ENCODE results near the gene APLF. TPM values are rescaled to one million over a fixed set of nuclear protein-coding genes. Genes with fewer than 3 reads are reported as not detected.

The APLF gene
- total RNA-seq, 1 experiment from 2014 or later, result 5.5 TPM

DNA sequence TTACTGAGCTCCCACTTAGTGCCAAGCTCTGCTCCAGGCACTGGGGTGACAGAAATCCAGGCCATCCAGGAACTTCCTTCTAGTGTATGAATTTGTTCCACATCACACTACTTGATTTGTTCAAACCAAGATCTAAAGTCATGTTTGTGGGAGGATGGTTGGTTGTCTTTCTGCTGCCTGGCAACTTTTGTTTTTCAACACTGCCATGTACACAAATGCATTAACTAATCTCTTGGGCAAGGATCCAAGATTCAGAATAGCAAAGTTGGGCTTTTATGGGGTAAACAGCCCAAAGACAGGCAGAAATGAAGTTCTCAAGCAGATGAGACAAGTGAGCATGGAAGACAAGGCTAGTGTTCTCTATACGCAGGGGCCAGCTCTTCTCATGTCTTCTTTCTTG is 122.6 kb downstream of the APLF start:
- no peak for TF ChIP-seq EZH2 (IDR thresholded peaks at IDR 0.05; ENCODE audit: borderline replicate concordance, low read depth, low read length, poor library complexity, severe bottlenecking)
- TF ChIP-seq, protein P1, sequence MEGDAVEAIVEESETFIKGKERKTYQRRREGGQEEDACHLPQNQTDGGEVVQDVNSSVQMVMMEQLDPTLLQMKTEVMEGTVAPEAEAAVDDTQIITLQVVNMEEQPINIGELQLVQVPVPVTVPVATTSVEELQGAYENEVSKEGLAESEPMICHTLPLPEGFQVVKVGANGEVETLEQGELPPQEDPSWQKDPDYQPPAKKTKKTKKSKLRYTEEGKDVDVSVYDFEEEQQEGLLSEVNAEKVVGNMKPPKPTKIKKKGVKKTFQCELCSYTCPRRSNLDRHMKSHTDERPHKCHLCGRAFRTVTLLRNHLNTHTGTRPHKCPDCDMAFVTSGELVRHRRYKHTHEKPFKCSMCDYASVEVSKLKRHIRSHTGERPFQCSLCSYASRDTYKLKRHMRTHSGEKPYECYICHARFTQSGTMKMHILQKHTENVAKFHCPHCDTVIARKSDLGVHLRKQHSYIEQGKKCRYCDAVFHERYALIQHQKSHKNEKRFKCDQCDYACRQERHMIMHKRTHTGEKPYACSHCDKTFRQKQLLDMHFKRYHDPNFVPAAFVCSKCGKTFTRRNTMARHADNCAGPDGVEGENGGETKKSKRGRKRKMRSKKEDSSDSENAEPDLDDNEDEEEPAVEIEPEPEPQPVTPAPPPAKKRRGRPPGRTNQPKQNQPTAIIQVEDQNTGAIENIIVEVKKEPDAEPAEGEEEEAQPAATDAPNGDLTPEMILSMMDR (conservative IDR thresholded peaks at IDR 0.05; ENCODE audit: low read depth, low read length), result no peak
- POLR2A ChIA-PET (ENCODE audit: low non-redundant PET), result no interaction called here
- H3K27me3 ChIP-seq (replicated peaks; ENCODE audit: insufficient read depth, low read depth, low read length, poor library complexity), result no peaks in the 10 kb centered on the region
- H3K27ac ChIP-seq (ENCODE audit: low read depth, low read length, poor library complexity, severe bottlenecking), result no peak overlapping the region
- CTCF ChIA-PET, result no interaction called here
- peak; percentile 39 for DNase-seq (ENCODE audit: low spot score)
- intact Hi-C loops (cut with micrococcal nuclease; ENCODE audit: unreplicated experiment), result no loop called here
- BruUV-seq (replicated peaks), result no TSS peak
- H3K9me3 ChIP-seq (ENCODE audit: low read depth, low read length, poor library complexity, severe bottlenecking), result no peaks in the 10 kb centered on the region
- H3K4me3 ChIP-seq (ENCODE audit: low read depth, low read length, poor library complexity, severe bottlenecking), result no peak overlapping the region
- peaks cover 19% of the 10 kb centered on the region for H3K4me1 ChIP-seq (ENCODE audit: insufficient read depth, low read length, poor library complexity, severe bottlenecking)
- no peaks in the 10 kb centered on the region for H3K36me3 ChIP-seq (ENCODE audit: insufficient read depth, low read length, poor library complexity, severe bottlenecking)

DNA sequence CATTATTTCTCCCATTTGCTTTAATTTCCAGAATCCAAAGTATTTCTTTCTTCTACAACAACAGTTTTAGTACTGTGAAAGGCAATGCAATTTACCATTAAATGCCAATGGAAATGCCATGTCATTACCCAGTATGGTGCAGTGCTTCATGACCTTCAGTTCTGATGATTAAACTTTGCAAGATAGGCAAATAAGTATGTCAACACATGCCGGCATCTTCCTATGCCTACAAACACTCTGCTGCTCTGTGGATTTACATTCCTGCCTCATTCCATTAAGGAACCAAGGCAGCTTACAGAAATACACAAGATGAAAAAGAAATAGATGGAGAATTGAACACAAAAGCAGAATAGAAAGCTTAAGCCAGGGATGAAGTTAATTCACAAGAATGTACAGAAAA is 123.3 kb downstream of the APLF start:
- no TSS peak for BruUV-seq (replicated peaks)
- H3K4me3 ChIP-seq (ENCODE audit: low read depth, low read length, poor library complexity, severe bottlenecking), result no peak overlapping the region
- CTCF ChIA-PET, result no interaction called here
- H3K4me1 ChIP-seq (ENCODE audit: insufficient read depth, low read length, poor library complexity, severe bottlenecking), result peaks cover 24% of the 10 kb centered on the region
- no peaks in the 10 kb centered on the region for H3K36me3 ChIP-seq (ENCODE audit: insufficient read depth, low read length, poor library complexity, severe bottlenecking)
- no peaks in the 10 kb centered on the region for H3K9me3 ChIP-seq (ENCODE audit: low read depth, low read length, poor library complexity, severe bottlenecking)
- no peak overlapping the region for H3K27ac ChIP-seq (ENCODE audit: low read depth, low read length, poor library complexity, severe bottlenecking)
- TF ChIP-seq EZH2 (IDR thresholded peaks at IDR 0.05; ENCODE audit: borderline replicate concordance, low read depth, low read length, poor library complexity, severe bottlenecking), result no peak
- TF ChIP-seq, protein P1 (conservative IDR thresholded peaks at IDR 0.05; ENCODE audit: low read depth, low read length), result no peak
- H3K27me3 ChIP-seq (replicated peaks; ENCODE audit: insufficient read depth, low read depth, low read length, poor library complexity), result no peaks in the 10 kb centered on the region
- no peak for DNase-seq (ENCODE audit: low spot score)
- intact Hi-C loops (cut with micrococcal nuclease; ENCODE audit: unreplicated experiment), result no loop called here
- POLR2A ChIA-PET (ENCODE audit: low non-redundant PET), result no interaction called here

GRCh38 chr2:68591225-68591624 is 123.8 kb downstream of the APLF start:
- TF ChIP-seq, protein P1 (conservative IDR thresholded peaks at IDR 0.05; ENCODE audit: low read depth, low read length), result no peak
- TF ChIP-seq EZH2 (IDR thresholded peaks at IDR 0.05; ENCODE audit: borderline replicate concordance, low read depth, low read length, poor library complexity, severe bottlenecking), result no peak
- intact Hi-C loops (cut with micrococcal nuclease; ENCODE audit: unreplicated experiment), result no loop called here
- BruUV-seq (replicated peaks), result no TSS peak
- Histone ChIP-seq H3K27me3 (replicated peaks; ENCODE audit: insufficient read depth, low read depth, low read length, poor library complexity) (no peaks in the 10 kb centered on the region), H3K9me3 (ENCODE audit: low read depth, low read length, poor library complexity, severe bottlenecking) (no peaks in the 10 kb centered on the region), H3K36me3 (ENCODE audit: insufficient read depth, low read length, poor library complexity, severe bottlenecking) (no peaks in the 10 kb centered on the region), H3K27ac (ENCODE audit: low read depth, low read length, poor library complexity, severe bottlenecking) (no peak overlapping the region), H3K4me1 (ENCODE audit: insufficient read depth, low read length, poor library complexity, severe bottlenecking) (peaks cover 24% of the 10 kb centered on the region), H3K4me3 (ENCODE audit: low read depth, low read length, poor library complexity, severe bottlenecking) (no peak overlapping the region)
- ChIA-PET POLR2A (ENCODE audit: low non-redundant PET) (no interaction called here), CTCF (no interaction called here)
- no peak for DNase-seq (ENCODE audit: low spot score)
